GM10266 (cell line): ENCODE data around the gene SCMH1.

Experiments used
- DNase-seq: peaks from one replicate; pipeline ENCODE4 v3.0.0; 2012; ENCODE audit errors: extremely low spot score
- TF ChIP-seq, protein P1 (sequence below): IDR thresholded peaks from 2 replicates; pipeline ENCODE4 v1.5.1; 2012; ENCODE audit warnings: mild to moderate bottlenecking, low read depth; ENCODE audit not compliant: control insufficient read depth, insufficient read depth; ENCODE audit errors: missing control alignments

The SCMH1 gene

DNA sequence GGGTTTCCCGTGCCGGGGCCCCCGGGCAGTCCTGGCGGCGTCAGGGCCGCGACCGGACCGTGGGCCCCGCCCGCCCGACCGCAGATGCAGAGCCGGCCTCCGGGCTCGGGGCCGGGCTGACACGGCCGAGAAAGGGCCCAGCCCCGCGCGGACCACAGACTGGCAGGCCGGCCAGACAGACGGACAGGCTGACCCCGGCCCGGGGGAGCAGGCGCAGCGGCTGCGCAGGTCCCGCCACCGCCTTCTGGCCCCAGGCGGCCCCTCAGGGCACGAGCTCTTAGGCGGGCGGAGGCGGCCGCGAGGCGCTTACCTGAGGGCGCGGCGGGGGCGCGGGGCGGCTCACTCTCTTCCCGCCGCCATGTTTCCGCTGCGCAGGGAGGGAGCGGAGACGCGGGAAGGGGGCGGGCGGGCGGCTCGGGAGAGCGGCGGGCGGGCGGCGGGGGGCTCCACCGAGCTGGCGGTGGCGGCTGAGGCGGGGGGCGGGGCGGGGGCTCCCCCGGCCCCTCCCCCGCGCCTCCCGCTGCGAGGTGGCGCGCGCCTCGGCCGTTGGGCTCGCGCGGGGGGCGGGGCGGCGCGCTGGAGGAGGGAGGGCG, at the start of gene SCMH1:
SCMH1 (minus strand) TSS at position 558 of the 593 bp plus-strand sequence. CDS start 56,173 bp downstream, outside the sequence.
- TF ChIP-seq, protein P1, sequence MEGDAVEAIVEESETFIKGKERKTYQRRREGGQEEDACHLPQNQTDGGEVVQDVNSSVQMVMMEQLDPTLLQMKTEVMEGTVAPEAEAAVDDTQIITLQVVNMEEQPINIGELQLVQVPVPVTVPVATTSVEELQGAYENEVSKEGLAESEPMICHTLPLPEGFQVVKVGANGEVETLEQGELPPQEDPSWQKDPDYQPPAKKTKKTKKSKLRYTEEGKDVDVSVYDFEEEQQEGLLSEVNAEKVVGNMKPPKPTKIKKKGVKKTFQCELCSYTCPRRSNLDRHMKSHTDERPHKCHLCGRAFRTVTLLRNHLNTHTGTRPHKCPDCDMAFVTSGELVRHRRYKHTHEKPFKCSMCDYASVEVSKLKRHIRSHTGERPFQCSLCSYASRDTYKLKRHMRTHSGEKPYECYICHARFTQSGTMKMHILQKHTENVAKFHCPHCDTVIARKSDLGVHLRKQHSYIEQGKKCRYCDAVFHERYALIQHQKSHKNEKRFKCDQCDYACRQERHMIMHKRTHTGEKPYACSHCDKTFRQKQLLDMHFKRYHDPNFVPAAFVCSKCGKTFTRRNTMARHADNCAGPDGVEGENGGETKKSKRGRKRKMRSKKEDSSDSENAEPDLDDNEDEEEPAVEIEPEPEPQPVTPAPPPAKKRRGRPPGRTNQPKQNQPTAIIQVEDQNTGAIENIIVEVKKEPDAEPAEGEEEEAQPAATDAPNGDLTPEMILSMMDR = no peak

DNA sequence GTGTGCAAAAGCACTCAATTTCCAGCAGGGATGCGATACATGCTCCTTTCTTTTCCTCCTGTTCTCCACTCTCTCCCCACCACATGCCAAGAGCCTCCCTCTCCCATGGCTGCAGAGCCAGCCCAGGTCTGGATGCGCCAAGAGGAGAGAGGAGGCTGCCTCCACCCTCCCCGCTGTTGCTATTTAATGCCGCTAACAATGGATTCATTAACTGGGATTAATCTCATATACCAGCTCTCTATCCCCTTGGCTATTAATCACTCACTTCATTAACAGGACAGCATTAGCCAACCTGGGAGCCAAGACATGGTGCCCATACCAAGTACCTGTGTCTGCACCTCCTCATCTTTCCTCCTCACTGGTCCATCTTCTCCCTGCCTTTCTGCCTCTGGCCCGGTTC, 49.1 kb upstream of the SCMH1 start:
- no peak for DNase-seq
- TF ChIP-seq, protein P1 = no peak

More for the DNA sequence above, at the start of gene SCMH1:
- peak; percentile 88 for DNase-seq

DNA sequence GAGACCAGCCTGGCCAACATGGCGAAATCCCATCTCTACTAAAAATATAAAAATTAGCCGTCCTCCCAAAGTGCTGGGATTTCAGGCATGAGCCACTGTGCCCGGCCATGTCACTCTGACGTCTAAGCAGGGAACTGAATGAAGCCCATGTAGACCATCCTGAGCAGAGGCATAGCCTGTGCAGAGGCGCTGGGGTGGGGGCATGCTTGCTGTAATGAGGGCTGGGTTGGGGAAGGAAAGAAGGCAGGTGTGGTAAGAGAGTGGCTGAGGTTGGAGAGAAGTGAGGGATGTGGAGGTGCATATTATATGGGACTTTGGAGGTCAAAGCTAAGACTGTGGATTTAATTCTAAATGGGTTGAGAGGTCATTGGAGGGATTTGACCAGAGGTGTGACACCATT, 47.1 kb upstream of the SCMH1 start:
- TF ChIP-seq, protein P1 = no peak
- no peak for DNase-seq

DNA sequence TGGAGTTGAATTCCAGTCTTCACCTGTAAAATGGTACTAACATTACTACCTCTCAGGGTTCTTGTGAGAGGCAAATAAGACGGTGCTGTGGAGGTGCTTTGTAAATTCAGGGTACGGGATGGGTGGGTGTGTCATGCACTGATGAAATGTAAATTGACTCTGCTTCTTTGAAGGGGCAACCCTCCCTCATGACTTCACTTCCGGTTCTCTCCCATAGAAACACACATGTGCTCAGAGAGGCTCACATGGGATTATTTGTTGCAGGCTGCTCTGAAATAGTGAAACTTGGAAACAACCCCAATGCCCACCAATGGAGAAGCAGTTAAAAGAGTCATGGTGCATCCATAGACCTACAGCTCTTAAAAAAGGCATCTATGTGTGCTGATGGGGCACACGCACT, 44.9 kb upstream of the SCMH1 start:
- DNase-seq = no peak
- TF ChIP-seq, protein P1 = no peak

DNA sequence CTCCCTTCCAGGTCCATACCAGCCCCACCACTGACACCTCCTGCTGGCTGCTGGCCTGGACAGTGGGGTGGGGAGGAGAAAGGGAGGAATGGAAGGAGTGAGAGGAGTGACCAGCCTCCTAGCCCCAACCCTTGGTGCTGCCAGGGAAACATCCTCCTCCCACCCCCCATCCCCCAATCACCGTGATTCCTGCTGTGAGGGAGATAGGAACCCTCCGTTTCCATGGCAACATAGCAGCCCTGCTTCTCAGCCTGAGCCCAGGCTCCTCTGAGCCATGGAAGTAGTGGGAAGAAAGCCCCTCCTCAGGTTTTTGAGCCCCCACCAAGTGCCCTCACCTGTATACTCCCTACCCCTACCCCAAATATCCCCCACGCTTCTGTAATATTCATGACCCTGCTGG, 44.4 kb upstream of the SCMH1 start:
- DNase-seq = no peak
- TF ChIP-seq, protein P1 = no peak

DNA sequence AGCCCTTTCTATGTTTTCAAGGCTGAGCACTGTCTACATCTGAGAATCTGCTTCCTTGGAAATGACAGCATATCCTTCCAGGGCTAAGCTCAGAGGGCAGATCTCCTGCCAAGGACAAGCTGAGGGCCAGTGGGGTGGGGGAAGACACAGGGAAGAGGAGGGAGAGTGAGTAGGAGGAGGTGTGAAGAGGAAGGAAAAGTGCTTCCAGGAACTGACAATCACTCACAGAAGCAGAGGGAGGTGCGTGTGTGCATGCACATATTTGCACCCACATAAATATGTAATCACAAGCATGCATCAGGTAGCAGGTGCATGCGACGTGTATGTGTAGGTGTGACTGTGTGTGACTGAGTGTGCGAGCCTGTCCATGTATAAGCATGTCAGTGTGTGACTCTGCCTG, 43.7 kb upstream of the SCMH1 start:
- DNase-seq = no peak

DNA sequence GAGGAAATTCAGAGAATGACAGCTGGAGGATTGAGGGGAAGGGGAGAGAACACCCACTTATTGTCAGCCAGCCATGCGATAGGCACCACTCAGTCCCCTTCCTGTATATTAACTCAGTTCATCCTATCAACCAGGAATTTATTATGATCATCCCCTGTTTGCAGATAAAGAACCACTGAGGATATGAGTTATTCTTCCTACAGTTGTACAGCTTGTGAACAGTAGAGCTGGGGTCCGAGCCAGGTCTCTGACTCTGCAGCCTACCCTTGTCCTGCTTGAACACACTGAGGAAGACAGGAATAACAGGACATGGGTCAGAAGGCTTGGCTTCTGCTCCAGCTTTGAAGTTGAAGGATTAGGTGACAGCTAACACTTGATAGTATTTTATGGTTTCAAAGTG, 42.0 kb upstream of the SCMH1 start:
- DNase-seq = no peak
- TF ChIP-seq, protein P1 = no peak

More for the DNA sequence above, 43.7 kb upstream of the SCMH1 start:
- TF ChIP-seq, protein P1 = no peak
